ENCODE data around the gene NLK.

NLK gene

GRCh38 chr17:28127196-28127595, 84.7 kb downstream of the NLK start:
- DNase-seq = no peak
- no peak for TF ChIP-seq CTCF (IDR thresholded peaks at IDR 0.05; ENCODE audit: low read depth, low read length)
- Histone ChIP-seq H3K27me3 (no peaks in the 10 kb centered on the region), H3K4me3 (ENCODE audit: low read depth, low read length) (no peak overlapping the region), H3K36me3 (no peaks in the 10 kb centered on the region), H3K9me3 (no peaks in the 10 kb centered on the region), H3K4me1 (no peaks in the 10 kb centered on the region)

- H3K36me3 ChIP-seq = no peaks in the 10 kb centered on the region
- H3K4me3 ChIP-seq (ENCODE audit: low read depth, low read length) = no peak overlapping the region
- H3K4me1 ChIP-seq = no peaks in the 10 kb centered on the region
- TF ChIP-seq CTCF (IDR thresholded peaks at IDR 0.05; ENCODE audit: low read depth, low read length) = no peak
- H3K27me3 ChIP-seq = no peaks in the 10 kb centered on the region
- H3K9me3 ChIP-seq = no peaks in the 10 kb centered on the region
- DNase-seq = no peak
Observed at GRCh38 chr17:28128779-28129178, 86.3 kb downstream of the NLK start.

GRCh38 chr17:28130472-28130871, 88.0 kb downstream of the NLK start:
- DNase-seq = no peak
- no peaks in the 10 kb centered on the region for H3K4me1 ChIP-seq
- no peak overlapping the region for H3K4me3 ChIP-seq (ENCODE audit: low read depth, low read length)
- no peak for TF ChIP-seq CTCF (IDR thresholded peaks at IDR 0.05; ENCODE audit: low read depth, low read length)
- H3K9me3 ChIP-seq = no peaks in the 10 kb centered on the region
- H3K27me3 ChIP-seq = no peaks in the 10 kb centered on the region
- H3K36me3 ChIP-seq = no peaks in the 10 kb centered on the region

GRCh38 chr17:28131599-28131998, 89.1 kb downstream of the NLK start:
- Histone ChIP-seq H3K4me1 (no peaks in the 10 kb centered on the region), H3K36me3 (no peaks in the 10 kb centered on the region), H3K4me3 (ENCODE audit: low read depth, low read length) (no peak overlapping the region), H3K9me3 (no peaks in the 10 kb centered on the region), H3K27me3 (no peaks in the 10 kb centered on the region)
- no peak for DNase-seq
- TF ChIP-seq CTCF (IDR thresholded peaks at IDR 0.05; ENCODE audit: low read depth, low read length) = no peak

- DNase-seq = no peak
- H3K4me1 ChIP-seq = no peaks in the 10 kb centered on the region
- H3K9me3 ChIP-seq = no peaks in the 10 kb centered on the region
- H3K4me3 ChIP-seq (ENCODE audit: low read depth, low read length) = no peak overlapping the region
- H3K36me3 ChIP-seq = no peaks in the 10 kb centered on the region
- TF ChIP-seq CTCF (IDR thresholded peaks at IDR 0.05; ENCODE audit: low read depth, low read length) = no peak
- H3K27me3 ChIP-seq = no peaks in the 10 kb centered on the region
Observed at GRCh38 chr17:28133562-28133970, 91.1 kb downstream of the NLK start.

- Histone ChIP-seq H3K27me3 (no peaks in the 10 kb centered on the region), H3K9me3 (no peaks in the 10 kb centered on the region), H3K4me1 (no peaks in the 10 kb centered on the region), H3K36me3 (no peaks in the 10 kb centered on the region), H3K4me3 (ENCODE audit: low read depth, low read length) (no peak overlapping the region)
- TF ChIP-seq CTCF (IDR thresholded peaks at IDR 0.05; ENCODE audit: low read depth, low read length) = no peak
- DNase-seq = no peak
Observed at GRCh38 chr17:28136923-28137322, 94.4 kb downstream of the NLK start.

Measured in BE2C (cell line).